Common myeloid progenitor, CD34-positive (primary cell): ENCODE data around the gene TFEB.

Source experiments
- CTCF ChIA-PET: fragments of 350-600 bp; sonication (Branson Sonifier 250); formaldehyde crosslinking; loops from one replicate; lab custom pipeline; 2021; ENCODE audit warnings: antibody characterized with exemption; lab: Charles Lee
- POLR2A ChIA-PET: fragments of 350-600 bp; sonication (Branson Sonifier 250); formaldehyde crosslinking; loops from one replicate; lab custom pipeline; 2021; ENCODE audit warnings: antibody characterized with exemption; lab: Charles Lee
- DNase-seq, 3 donors: peaks; one replicate each; pipeline versions ENCODE4 v3.0.0 to v3.0.0-alpha.2; 2013
- H3K27ac ChIP-seq, 2 experiments: 1 replicate in 1 of 2; 2 replicates in 1 of 2; pipeline ENCODE4 v1.7.0; 2013; ENCODE audit warnings: inconsistent platforms in 2 of 2, low read length in 2 of 2, mild to moderate bottlenecking in 2 of 2, low read depth in 1 of 2, moderate library complexity in 1 of 2; ENCODE audit not compliant: severe bottlenecking in 2 of 2, insufficient read depth in 1 of 2, poor library complexity in 1 of 2
- H3K27me3 ChIP-seq, 5 experiments: replicated peaks in 2 of 5; 1 replicate in 3 of 5; 2 replicates in 2 of 5; pipeline versions ENCODE4 v1.6.1 to v1.7.0; 2013; ENCODE audit warnings: low read length in 4 of 5, mild to moderate bottlenecking in 2 of 5, moderate library complexity in 2 of 5, inconsistent platforms in 1 of 5; ENCODE audit not compliant: insufficient read depth in 5 of 5, control insufficient read depth in 4 of 5
- H3K36me3 ChIP-seq, 4 experiments: 1 replicate in 2 of 4; 2 replicates in 2 of 4; pipeline versions ENCODE4 v1.6.1 to v1.7.0; 2013; ENCODE audit warnings: low read length in 3 of 4, control low read depth in 1 of 4, mild to moderate bottlenecking in 1 of 4; ENCODE audit not compliant: control insufficient read depth in 4 of 4, insufficient read depth in 4 of 4
- H3K4me1 ChIP-seq, 4 experiments: 1 replicate in 3 of 4; 2 replicates in 1 of 4; pipeline versions ENCODE4 v1.6.1 to v1.7.1; 2013; ENCODE audit warnings: low read length in 3 of 4, mild to moderate bottlenecking in 3 of 4, control low read depth in 1 of 4, inconsistent platforms in 1 of 4, moderate library complexity in 1 of 4; ENCODE audit not compliant: control insufficient read depth in 4 of 4, insufficient read depth in 4 of 4; ENCODE audit errors: control extremely low read depth in 1 of 4
- H3K4me3 ChIP-seq, 7 experiments: 1 replicate in 4 of 7; 2 replicates in 3 of 7; pipeline versions ENCODE4 v1.5.1 to v1.7.0; 2013; ENCODE audit warnings: mild to moderate bottlenecking in 7 of 7, low read length in 6 of 7, moderate library complexity in 6 of 7, inconsistent platforms in 2 of 7, low read depth in 2 of 7, control low read depth in 1 of 7; ENCODE audit not compliant: insufficient read depth in 4 of 7, control insufficient read depth in 1 of 7; ENCODE audit errors: extremely low read depth in 1 of 7
- H3K9me3 ChIP-seq, 5 experiments: 1 replicate in 4 of 5; 2 replicates in 1 of 5; pipeline versions ENCODE4 v1.6.1 to v1.7.1; 2013; ENCODE audit warnings: low read length in 4 of 5, mild to moderate bottlenecking in 2 of 5, inconsistent platforms in 1 of 5, low read depth in 1 of 5, moderate library complexity in 1 of 5; ENCODE audit not compliant: control insufficient read depth in 4 of 5, insufficient read depth in 2 of 5; ENCODE audit errors: control extremely low read depth in 1 of 5
- WGBS: methylation state at CpG from one replicate; pipeline ENCODE4 v1.1.5; 2013; ENCODE audit not compliant: insufficient coverage; 5-methylcytosine and 5-hydroxymethylcytosine counted together

Gene TFEB

DNA sequence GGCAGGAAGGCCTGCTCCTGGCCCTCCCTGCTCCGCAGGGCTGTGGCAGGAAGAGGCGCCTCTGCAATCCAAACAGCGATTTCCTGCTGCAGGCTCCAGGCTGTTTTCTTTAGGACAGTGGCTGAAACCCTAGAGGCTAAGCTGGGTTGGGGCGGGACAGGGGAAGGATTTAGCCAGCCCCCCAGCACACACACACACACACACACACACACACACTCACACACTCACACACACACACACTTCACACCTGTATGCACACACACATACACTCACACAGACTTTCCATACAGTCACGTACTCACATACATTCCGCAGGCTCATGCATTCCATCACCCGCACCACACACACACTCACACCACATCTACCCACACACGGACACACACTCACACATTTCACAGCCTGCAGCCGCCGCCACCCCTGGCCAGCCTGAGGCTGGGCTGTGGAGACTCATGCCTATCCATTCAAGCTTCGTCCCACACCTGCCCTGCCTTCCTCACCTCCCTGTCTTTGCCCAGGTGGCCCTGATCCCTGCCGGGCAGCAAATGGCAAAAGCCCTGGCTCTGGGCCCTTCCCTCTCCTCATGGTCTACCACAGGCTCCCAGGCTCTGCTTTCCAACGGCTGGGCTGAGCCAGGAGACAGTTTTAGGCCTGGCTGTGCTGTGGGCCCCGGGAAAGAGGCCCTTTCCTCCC lies 79.3 kb downstream of the TFEB start:
- Histone ChIP-seq H3K27me3 (no peaks in the 10 kb centered on the region), H3K4me1 (peaks cover 0 to 28% (median 23%) of the 10 kb centered on the region in 4 experiments), H3K9me3 (no peaks in the 10 kb centered on the region), H3K4me3 (peak overlapping the region in 1 of 7 experiments; percentile 2), H3K36me3 (no peaks in the 10 kb centered on the region), H3K27ac (no peak overlapping the region)
- WGBS: 50% methylated on average over 11 of the region's 14 CpGs
- peak in 1 of 3 donors; percentile 16 for DNase-seq
- POLR2A ChIA-PET: no interaction called here
- CTCF ChIA-PET: interaction anchor here (1.1 to 1.6 kb wide), 2 partner anchors 9 to 25 kb away, joined by 3 to 4 read pairs; no protein-coding TSS in a partner anchor

DNA sequence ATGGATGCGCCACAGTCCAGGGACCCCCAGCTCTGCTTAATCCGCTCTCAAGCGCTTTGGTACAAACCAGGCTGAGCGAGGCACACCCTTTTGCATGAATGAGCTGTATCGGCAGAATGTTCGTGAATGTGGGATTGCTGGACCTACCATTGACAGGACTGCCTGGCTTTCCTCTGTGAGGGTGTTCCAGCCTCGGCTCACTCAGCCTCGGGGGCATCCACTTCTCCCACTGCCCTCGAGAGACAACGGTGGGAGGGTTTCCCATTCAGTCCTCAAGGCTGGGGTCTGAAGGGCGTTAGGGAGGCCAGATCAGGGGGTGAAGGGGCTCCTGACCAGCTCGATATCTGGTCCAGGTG lies 79.8 kb downstream of the TFEB start:
- H3K27me3 ChIP-seq: no peaks in the 10 kb centered on the region
- no peak overlapping the region for H3K27ac ChIP-seq
- CTCF ChIA-PET: interaction anchor here (1.6 kb wide), 1 partner anchor 10 kb away, joined by 4 read pairs; no protein-coding TSS in a partner anchor
- 66% methylated on average over 10 of the region's 12 CpGs for WGBS
- peaks cover 0 to 28% (median 23%) of the 10 kb centered on the region in 4 experiments for H3K4me1 ChIP-seq
- DNase-seq: no peak
- H3K9me3 ChIP-seq: no peaks in the 10 kb centered on the region
- no peaks in the 10 kb centered on the region for H3K36me3 ChIP-seq
- POLR2A ChIA-PET: interaction anchor here (0.5 kb wide), 1 partner anchor 22 kb away, joined by 3 read pairs; no protein-coding TSS in a partner anchor
- peak overlapping the region in 1 of 7 experiments; percentile 2 for H3K4me3 ChIP-seq

DNA sequence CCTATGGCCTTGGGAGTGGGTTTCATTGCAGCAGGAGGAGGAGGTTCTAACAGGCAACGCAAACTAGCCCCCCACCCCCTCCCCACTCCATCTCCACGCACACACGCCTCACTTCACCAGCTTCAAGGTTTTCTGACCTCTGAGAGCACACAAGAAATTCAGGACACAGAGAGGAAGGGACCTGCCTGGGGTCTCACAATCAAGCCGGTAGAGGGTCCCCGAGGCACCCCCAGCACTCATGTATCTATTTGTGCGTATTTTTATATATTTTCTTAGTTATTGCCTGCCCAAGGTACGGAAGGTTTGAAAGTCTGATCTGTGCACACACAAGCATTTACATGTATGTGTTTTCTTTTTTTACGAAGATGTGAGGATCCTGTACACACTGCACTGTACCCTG lies 80.2 kb downstream of the TFEB start:
- H3K27me3 ChIP-seq: no peaks in the 10 kb centered on the region
- CTCF ChIA-PET: no interaction called here
- no peaks in the 10 kb centered on the region for H3K9me3 ChIP-seq
- H3K4me1 ChIP-seq: peaks cover 0 to 26% (median 22%) of the 10 kb centered on the region in 4 experiments
- H3K4me3 ChIP-seq: no peak overlapping the region
- no peak overlapping the region for H3K27ac ChIP-seq
- H3K36me3 ChIP-seq: no peaks in the 10 kb centered on the region
- 100% methylated on average over 5 of the region's 8 CpGs for WGBS
- DNase-seq: no peak
- POLR2A ChIA-PET: interaction anchor here (0.5 kb wide), 1 partner anchor 22 kb away, joined by 3 read pairs; no protein-coding TSS in a partner anchor

DNA sequence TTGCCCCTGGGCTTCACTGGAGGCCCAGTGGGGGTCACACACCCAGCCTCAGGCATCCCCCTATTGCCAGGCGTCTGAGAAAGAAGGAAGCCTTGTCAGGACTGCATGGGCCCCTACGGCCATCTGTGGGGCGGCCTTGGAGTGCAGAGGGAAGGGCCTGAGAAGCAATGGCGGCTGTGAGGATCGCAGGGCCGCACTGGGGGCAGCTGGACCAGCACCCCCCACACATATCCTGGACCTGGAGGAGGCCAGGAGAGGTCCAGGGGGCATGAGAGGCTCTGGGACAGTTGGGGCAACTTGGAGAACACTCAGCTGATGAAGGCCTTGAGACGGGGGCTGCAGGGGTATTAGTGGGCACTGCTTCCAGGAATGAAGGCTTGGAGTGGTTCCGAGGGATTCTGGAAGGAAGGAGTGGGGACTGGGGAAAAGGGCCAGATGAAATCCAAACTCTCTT lies 80.7 kb downstream of the TFEB start:
- CTCF ChIA-PET: no interaction called here
- WGBS: 100% methylated on average over 7 of the region's 8 CpGs

DNA sequence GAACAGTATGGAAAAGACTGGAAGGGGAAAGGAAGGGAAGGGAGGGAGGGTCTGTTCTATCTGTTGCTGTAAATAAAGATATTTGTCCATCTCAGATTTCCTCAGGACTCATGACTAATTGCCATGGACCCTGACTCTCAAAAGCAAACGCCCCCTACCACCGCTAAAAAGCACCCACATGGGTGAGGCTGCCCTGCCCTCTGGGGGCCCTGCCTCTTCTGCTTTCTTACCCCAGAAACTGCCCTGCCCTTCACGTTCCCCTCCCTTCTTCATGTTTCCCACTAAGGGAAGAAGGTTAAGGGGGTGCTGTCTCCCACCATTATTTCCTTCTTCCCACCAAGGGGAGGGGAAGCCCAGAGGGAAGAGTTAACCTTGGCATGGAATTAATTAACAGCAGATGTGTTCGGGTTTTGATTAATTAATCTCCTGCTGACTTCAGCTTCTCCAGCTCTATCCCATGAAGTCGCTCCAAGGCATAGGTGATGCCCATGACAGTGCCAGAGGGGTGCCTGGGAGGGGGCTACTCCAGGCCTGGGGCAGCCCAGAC lies 81.2 kb downstream of the TFEB start:
- Histone ChIP-seq H3K27me3 (no peaks in the 10 kb centered on the region), H3K9me3 (no peaks in the 10 kb centered on the region), H3K4me3 (no peak overlapping the region), H3K27ac (no peak overlapping the region), H3K36me3 (peaks cover 0 to 6% (median 0%) of the 10 kb centered on the region in 4 experiments), H3K4me1 (peaks cover 0 to 21% (median 19%) of the 10 kb centered on the region in 4 experiments)
- DNase-seq: no peak
- POLR2A ChIA-PET: no interaction called here
- CTCF ChIA-PET: no interaction called here
- WGBS: 59% methylated on average over 2 of the region's 5 CpGs

More for the DNA sequence above, 80.7 kb downstream of the TFEB start:
- DNase-seq: no peak
- H3K9me3 ChIP-seq: no peaks in the 10 kb centered on the region
- H3K4me3 ChIP-seq: no peak overlapping the region
- no peak overlapping the region for H3K27ac ChIP-seq
- H3K36me3 ChIP-seq: peaks cover 0 to under 1% (median 0%) of the 10 kb centered on the region in 4 experiments
- H3K27me3 ChIP-seq: no peaks in the 10 kb centered on the region
- POLR2A ChIA-PET: no interaction called here
- peaks cover 0 to 21% (median 19%) of the 10 kb centered on the region in 4 experiments for H3K4me1 ChIP-seq

DNA sequence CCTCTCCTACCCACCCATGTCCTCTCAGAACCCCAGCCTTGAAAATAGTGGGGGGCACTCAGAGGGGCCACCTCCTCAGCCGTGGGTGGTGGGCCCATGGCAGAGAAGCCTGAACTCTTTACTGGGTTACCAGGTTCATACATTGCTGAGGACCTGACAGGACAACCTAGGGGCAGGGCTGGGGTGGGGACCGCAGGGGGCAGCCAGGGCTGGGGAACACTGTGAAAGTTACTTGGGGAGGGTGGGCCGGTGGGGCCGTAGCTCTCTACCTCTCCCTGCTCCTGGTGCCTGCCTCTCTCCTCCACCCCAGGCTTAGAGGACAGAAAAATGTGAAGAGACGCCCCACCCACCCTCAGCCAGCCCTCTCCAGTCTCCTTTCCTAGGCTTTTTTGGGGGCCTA lies 81.7 kb downstream of the TFEB start:
- Histone ChIP-seq H3K27me3 (no peaks in the 10 kb centered on the region), H3K36me3 (peaks cover 0 to 8% (median 0%) of the 10 kb centered on the region in 4 experiments), H3K4me3 (no peak overlapping the region), H3K27ac (no peak overlapping the region), H3K4me1 (peaks cover 0 to 21% (median 19%) of the 10 kb centered on the region in 4 experiments), H3K9me3 (no peaks in the 10 kb centered on the region)
- POLR2A ChIA-PET: no interaction called here
- WGBS: 90% methylated on average over 2 of the region's 5 CpGs
- no peak for DNase-seq
- CTCF ChIA-PET: no interaction called here
